Keratinocyte (primary cell): ENCODE results near the gene HPSE2. TPM values are rescaled to one million over a fixed set of nuclear protein-coding genes. Genes with fewer than 3 reads are reported as not detected.

Experiments
- DNase-seq: peaks from one replicate; pipeline ENCODE4 v3.0.0-alpha.2; 2011; ENCODE audit warnings: low read depth, missing footprints, low spot score
- FAIRE-seq: peaks from 2 replicates; lab custom pipeline; 2011; peaks lifted over from hg19 to GRCh38; lab: Jason Lieb, UNC
- H2AFZ ChIP-seq: 2 replicates; pipeline ENCODE4 v1.6.0; 2012; ENCODE audit warnings: low read length, control low read depth, inconsistent platforms; ENCODE audit not compliant: control insufficient read depth
- H3K27ac ChIP-seq: 2 replicates; pipeline ENCODE4 v1.5.1; 2011; ENCODE audit warnings: low read length; ENCODE audit not compliant: control insufficient read depth, insufficient read depth
- H3K27me3 ChIP-seq: 3 replicates; pipeline ENCODE4 v1.6.0; 2011; ENCODE audit warnings: low read length; ENCODE audit not compliant: control insufficient read depth, insufficient read depth; ENCODE audit errors: extremely low read depth
- H3K36me3 ChIP-seq, 2 experiments: 2 replicates in 1 of 2; 3 replicates in 1 of 2; pipeline ENCODE4 v1.5.1; 2011; ENCODE audit warnings: low read length in 2 of 2, mild to moderate bottlenecking in 1 of 2; ENCODE audit not compliant: control insufficient read depth in 2 of 2, insufficient read depth in 2 of 2; ENCODE audit errors: extremely low read depth in 1 of 2
- H3K4me1 ChIP-seq: 3 replicates; pipeline ENCODE4 v1.5.1; 2011; ENCODE audit warnings: low read length; ENCODE audit not compliant: control insufficient read depth, insufficient read depth; ENCODE audit errors: extremely low read depth
- H3K4me2 ChIP-seq: 3 replicates; pipeline ENCODE4 v1.6.0; 2011; ENCODE audit warnings: low read depth, low read length; ENCODE audit not compliant: control insufficient read depth, insufficient read depth; ENCODE audit errors: extremely low read depth
- H3K4me3 ChIP-seq, 3 experiments: fragments of 200-600 bp in 1 of 3; sonication (generic) in 1 of 3; 2 replicates in 2 of 3; 3 replicates in 1 of 3; pipeline ENCODE4 v1.5.1; 2011 to 2016; ENCODE audit warnings: low read length in 3 of 3, mild to moderate bottlenecking in 3 of 3, control low read depth in 2 of 3, inconsistent platforms in 1 of 3, low read depth in 1 of 3, mixed read lengths in 1 of 3, mixed run types in 1 of 3, moderate library complexity in 1 of 3; ENCODE audit not compliant: control insufficient read depth in 2 of 3, insufficient read depth in 2 of 3; ENCODE audit errors: extremely low read depth in 1 of 3
- H3K79me2 ChIP-seq: 2 replicates; pipeline ENCODE4 v1.6.0; 2012; ENCODE audit warnings: low read length; ENCODE audit not compliant: control insufficient read depth, insufficient read depth
- H3K9ac ChIP-seq: 3 replicates; pipeline ENCODE4 v1.6.0; 2011; ENCODE audit warnings: low read length; ENCODE audit not compliant: control insufficient read depth, insufficient read depth; ENCODE audit errors: extremely low read depth
- H3K9me1 ChIP-seq: 3 replicates; pipeline ENCODE4 v1.6.0; 2011; ENCODE audit warnings: low read length; ENCODE audit not compliant: control insufficient read depth, insufficient read depth; ENCODE audit errors: extremely low read depth
- H3K9me3 ChIP-seq: 2 replicates; pipeline ENCODE4 v1.5.1; 2012; ENCODE audit warnings: low read depth, low read length; ENCODE audit not compliant: control insufficient read depth
- H4K20me1 ChIP-seq: 3 replicates; pipeline ENCODE4 v1.6.0; 2011; ENCODE audit warnings: low read length; ENCODE audit not compliant: control insufficient read depth, insufficient read depth; ENCODE audit errors: extremely low read depth
- CTCF ChIP-seq, 3 experiments: IDR thresholded peaks in 1 of 3; conservative IDR thresholded peaks in 1 of 3; optimal IDR thresholded peaks in 1 of 3; 2 replicates in 2 of 3; 3 replicates in 1 of 3; pipeline versions ENCODE3 to v1.5.1; 2011; ENCODE audit warnings: low read length in 3 of 3, mild to moderate bottlenecking in 3 of 3, moderate library complexity in 2 of 3, control low read depth in 1 of 3, inconsistent platforms in 1 of 3; ENCODE audit not compliant: insufficient read depth in 2 of 3; ENCODE audit errors: extremely low read depth in 1 of 3
- EZH2 ChIP-seq: IDR thresholded peaks from one replicate; pipeline ENCODE4 v1.6.1; 2012; ENCODE audit warnings: inconsistent platforms, mild to moderate bottlenecking, low read length, moderate library complexity
- dilution Hi-C: fragments of 300-500 bp; cut with MboI; formaldehyde crosslinking; loops from one replicate; pipeline ENCODE4 v1.7.0; 2020; ENCODE audit warnings: low sequenced_read_pairs; ENCODE audit not compliant: extremely low pct_ligation_motif_present
- polyA plus RNA-seq, 5 experiments: library from polyadenylated mRNA; depleted of rRNA in 3 of 5; stranded (reverse) in 3 of 5; stranded (forward) in 1 of 5; unstranded in 1 of 5; fragments of >200 nt; gene quantifications; 1 replicate in 1 of 5; 2 replicates in 3 of 5; 3 replicates in 1 of 5; pipeline versions ENCODE4 v1.2.1 to v1.2.3, GENCODE V29; 2011 to 2012; ENCODE audit warnings: missing spikeins in 2 of 5, low read depth in 1 of 5, low replicate concordance in 1 of 5

HPSE2 gene
- polyA plus RNA-seq, 1 donor (not counting 4 experiments of a cell fraction or from before 2014, with no cell fraction given) = 0.01 TPM

GRCh38 chr10:98569853-98570252 lies 665.8 kb downstream of the HPSE2 start:
- dilution Hi-C loops = no loop called here
- no peak overlapping the region for H2AFZ ChIP-seq
- no peaks in the 10 kb centered on the region for H3K9me1 ChIP-seq
- H3K4me3 ChIP-seq = no peak overlapping the region
- H3K36me3 ChIP-seq = no peaks in the 10 kb centered on the region
- H3K4me1 ChIP-seq = no peaks in the 10 kb centered on the region
- peaks cover 5% of the 10 kb centered on the region for H3K27me3 ChIP-seq
- H4K20me1 ChIP-seq = no peaks in the 10 kb centered on the region
- DNase-seq = no peak
- no peak overlapping the region for H3K27ac ChIP-seq
- no peaks in the 10 kb centered on the region for H3K79me2 ChIP-seq
- FAIRE-seq = no peak
- no peak overlapping the region for H3K4me2 ChIP-seq
- no peaks in the 10 kb centered on the region for H3K9me3 ChIP-seq
- H3K9ac ChIP-seq = no peak overlapping the region
- TF ChIP-seq EZH2 (no peak), CTCF (optimal IDR thresholded peaks at IDR 0.05 in 1 of 3, IDR thresholded peaks at IDR 0.05 in 1 of 3, conservative IDR thresholded peaks at IDR 0.05 in 1 of 3; ENCODE audit: extremely low read depth in 1 of 3, insufficient read depth in 2 of 3, low read length in 3 of 3) (no peak)

GRCh38 chr10:98568551-98568950 lies 667.1 kb downstream of the HPSE2 start:
- H3K27ac ChIP-seq = no peak overlapping the region
- dilution Hi-C loops = no loop called here
- no peaks in the 10 kb centered on the region for H3K36me3 ChIP-seq
- H3K9me1 ChIP-seq = no peaks in the 10 kb centered on the region
- no peaks in the 10 kb centered on the region for H3K27me3 ChIP-seq
- H4K20me1 ChIP-seq = no peaks in the 10 kb centered on the region
- no peak overlapping the region for H3K4me2 ChIP-seq
- H3K79me2 ChIP-seq = no peaks in the 10 kb centered on the region
- TF ChIP-seq CTCF (optimal IDR thresholded peaks at IDR 0.05 in 1 of 3, IDR thresholded peaks at IDR 0.05 in 1 of 3, conservative IDR thresholded peaks at IDR 0.05 in 1 of 3; ENCODE audit: extremely low read depth in 1 of 3, insufficient read depth in 2 of 3, low read length in 3 of 3) (no peak), EZH2 (no peak)
- H3K4me3 ChIP-seq = no peak overlapping the region
- H3K9me3 ChIP-seq = no peaks in the 10 kb centered on the region
- no peaks in the 10 kb centered on the region for H3K4me1 ChIP-seq
- H2AFZ ChIP-seq = no peak overlapping the region
- FAIRE-seq = no peak
- H3K9ac ChIP-seq = no peak overlapping the region
- no peak for DNase-seq
